ENCODE results near the gene ESYT2. TPM values are rescaled to one million over a fixed set of nuclear protein-coding genes. Genes with fewer than 3 reads are reported as not detected.

Gene ESYT2
- total RNA-seq, 1 donor from 2014 or later, result 87.8 TPM

GRCh38 chr7:158729646-158730382 lies 99.5 kb downstream of the ESYT2 start:
- intact Hi-C loops (cut with micrococcal nuclease), result no loop called here

GRCh38 chr7:158728911-158729645 lies 100.2 kb downstream of the ESYT2 start:
- intact Hi-C loops (cut with micrococcal nuclease), result no loop called here

DNA sequence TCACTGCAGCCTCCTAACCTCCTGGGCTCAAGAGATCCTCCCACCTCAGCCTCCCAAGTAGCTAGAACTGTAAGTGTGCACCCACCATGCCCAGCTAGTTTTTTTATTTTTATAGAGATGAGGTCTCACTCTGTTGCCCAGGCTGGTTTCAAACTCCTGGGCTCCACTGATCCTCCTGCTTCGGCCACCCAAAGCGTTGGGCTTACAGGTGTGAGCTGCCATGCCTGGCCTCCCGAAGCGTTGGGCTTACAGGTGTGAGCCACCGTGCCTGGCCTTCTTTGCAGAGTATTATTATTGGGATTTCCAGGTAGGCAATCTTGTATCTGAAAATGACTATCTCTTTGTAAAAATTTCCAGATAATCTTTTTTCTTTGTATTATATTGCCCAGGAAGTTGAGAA lies 101.6 kb downstream of the ESYT2 start:
- intact Hi-C loops (cut with micrococcal nuclease), result no loop called here

DNA sequence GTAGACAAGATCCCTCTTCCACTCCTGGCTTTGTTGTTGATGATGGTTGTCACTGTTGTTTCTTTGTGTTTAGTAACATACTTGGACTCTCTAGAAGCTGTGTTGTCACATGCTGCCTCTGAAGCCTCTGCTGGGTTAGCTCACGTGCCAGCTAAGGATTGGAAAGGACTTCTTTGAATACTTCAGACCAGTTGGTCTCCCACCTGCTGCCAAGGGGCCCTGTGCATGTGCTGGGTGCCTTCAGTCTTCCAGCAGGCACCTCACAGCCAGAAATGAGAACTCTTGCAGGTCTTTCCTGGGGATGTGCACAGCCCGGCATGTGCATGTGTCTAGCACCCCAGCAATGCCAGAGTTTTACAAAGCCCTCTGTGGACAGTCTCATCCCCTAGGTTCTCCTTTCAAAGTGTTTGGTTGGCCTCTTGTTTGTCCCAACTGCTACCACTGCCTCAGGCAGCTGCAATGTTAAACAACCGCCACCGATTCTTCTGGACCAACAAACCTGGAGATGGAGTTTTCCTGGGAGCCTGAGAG lies 103.0 kb downstream of the ESYT2 start:
- intact Hi-C loops (cut with micrococcal nuclease), result no loop called here

DNA sequence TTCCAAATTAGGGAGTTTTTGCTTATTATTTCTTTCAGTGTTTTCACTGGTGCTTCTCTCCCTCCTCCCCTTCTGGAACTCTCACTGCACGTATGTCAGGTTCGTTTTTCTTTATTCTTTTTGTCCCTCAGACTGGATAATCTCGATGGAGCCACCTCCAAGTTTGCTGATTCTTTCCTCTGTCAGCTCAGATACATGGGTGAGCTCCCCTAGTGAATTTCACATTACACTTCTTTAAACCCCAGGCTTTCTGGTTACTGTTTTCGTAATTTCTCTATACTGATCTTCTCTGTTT lies 103.9 kb downstream of the ESYT2 start:
- intact Hi-C loops (cut with micrococcal nuclease), result no loop called here

DNA sequence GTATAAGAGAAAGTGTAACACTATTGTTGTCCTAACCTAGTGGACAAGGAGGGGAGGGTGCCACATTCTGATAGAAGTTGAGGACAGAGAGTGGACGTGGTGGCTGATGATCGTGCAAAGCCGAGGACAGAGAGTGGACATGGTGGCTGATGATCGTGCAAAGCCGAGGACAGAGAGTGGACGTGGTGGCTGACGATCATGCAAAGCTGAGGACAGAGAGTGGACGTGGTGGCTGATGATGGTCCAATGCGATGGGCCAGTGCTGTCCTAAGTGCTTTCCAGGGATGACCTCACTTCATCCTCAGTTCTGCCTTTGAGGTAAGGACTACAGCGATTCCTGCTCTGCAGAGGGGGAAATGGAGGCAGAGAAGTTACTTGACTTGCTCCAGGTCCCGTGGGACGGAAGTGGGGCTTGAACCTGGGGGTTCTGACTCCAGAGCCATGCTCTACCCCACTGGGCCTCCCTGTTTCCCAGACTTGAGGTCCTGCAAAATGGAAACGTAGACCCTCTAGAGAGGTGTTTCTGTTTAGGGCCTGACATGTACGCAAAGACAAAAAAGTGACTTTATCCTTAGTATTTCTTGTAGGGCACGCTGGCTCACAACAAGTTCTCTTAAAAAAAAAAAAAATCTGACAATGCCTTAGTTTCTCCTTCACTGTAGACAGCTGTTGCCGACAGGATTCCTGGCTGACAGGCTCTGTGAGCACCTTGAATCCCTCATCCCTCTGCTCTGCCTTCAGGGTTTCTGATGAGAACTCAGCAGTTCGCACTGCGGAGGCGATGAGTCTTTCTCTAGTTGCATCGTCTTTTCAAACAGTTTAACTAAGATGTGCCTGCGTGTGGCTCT lies 104.4 kb downstream of the ESYT2 start:
- intact Hi-C loops (cut with micrococcal nuclease), result no loop called here

- intact Hi-C loops (cut with micrococcal nuclease), result no loop called here
Measured at GRCh38 chr7:158723714-158724385, 105.5 kb downstream of the ESYT2 start.

- intact Hi-C loops (cut with micrococcal nuclease), result no loop called here
Measured at GRCh38 chr7:158723266-158723665, 106.0 kb downstream of the ESYT2 start.

DNA sequence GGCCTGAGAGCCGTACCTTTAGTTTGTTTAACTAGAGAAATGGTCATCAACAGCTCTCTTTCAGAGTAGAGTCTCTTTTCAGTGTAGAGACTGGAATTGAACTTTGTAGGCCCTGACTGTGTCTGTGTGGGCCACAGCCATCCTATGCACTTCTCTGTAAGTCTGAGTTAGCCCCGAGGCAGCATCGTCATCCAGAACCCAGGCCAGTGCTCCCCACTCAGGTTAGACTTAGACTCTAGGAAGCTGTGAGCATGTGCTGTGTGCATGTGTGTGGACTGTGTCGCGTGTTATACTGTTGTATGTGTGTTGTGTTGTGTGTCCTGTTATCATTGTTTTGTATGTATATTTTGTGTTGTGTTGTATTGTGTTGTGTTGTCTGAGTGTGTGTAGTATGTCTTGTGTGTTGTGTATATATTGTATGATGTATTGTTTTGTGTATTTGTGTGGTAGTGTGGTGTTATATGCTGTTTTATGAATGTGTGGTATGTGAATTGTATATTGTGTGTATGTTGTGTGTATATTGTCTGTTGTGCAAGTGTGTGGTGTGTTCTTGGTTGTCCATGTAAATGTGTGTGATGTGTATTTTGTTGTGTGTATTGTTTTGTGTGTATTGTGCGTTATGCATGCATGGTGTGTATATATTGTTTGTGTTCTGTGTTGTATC lies 106.6 kb downstream of the ESYT2 start:
- intact Hi-C loops (cut with micrococcal nuclease), result no loop called here

- intact Hi-C loops (cut with micrococcal nuclease), result no loop called here
Measured at GRCh38 chr7:158720112-158720511, 109.2 kb downstream of the ESYT2 start.

- intact Hi-C loops (cut with micrococcal nuclease), result no loop called here
Measured at GRCh38 chr7:158716802-158717201, 112.5 kb downstream of the ESYT2 start.

DNA sequence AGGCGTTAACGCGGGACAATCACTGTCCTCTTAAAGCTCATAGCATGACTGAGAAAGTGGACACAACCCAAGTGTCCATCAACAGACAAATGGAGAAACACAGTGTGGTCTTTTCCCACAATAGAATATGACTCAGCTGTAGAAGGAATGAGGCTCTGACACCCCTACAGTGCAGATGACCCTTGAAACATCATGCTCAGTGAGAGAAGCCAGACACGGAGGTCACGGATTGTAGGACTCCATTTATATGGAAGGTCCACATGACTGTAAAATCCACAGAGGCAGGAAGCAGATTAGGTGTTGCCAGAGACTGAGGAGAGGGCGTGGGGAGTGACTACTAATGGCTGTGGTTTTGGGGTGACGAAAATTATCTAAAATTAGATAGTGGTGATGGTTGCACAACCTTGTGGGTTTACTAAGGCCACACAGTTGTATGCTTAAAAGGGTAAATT lies 118.6 kb downstream of the ESYT2 start:
- intact Hi-C loops (cut with micrococcal nuclease), result no loop called here

GRCh38 chr7:158707610-158708009 lies 121.7 kb downstream of the ESYT2 start:
- intact Hi-C loops (cut with micrococcal nuclease), result no loop called here

DNA sequence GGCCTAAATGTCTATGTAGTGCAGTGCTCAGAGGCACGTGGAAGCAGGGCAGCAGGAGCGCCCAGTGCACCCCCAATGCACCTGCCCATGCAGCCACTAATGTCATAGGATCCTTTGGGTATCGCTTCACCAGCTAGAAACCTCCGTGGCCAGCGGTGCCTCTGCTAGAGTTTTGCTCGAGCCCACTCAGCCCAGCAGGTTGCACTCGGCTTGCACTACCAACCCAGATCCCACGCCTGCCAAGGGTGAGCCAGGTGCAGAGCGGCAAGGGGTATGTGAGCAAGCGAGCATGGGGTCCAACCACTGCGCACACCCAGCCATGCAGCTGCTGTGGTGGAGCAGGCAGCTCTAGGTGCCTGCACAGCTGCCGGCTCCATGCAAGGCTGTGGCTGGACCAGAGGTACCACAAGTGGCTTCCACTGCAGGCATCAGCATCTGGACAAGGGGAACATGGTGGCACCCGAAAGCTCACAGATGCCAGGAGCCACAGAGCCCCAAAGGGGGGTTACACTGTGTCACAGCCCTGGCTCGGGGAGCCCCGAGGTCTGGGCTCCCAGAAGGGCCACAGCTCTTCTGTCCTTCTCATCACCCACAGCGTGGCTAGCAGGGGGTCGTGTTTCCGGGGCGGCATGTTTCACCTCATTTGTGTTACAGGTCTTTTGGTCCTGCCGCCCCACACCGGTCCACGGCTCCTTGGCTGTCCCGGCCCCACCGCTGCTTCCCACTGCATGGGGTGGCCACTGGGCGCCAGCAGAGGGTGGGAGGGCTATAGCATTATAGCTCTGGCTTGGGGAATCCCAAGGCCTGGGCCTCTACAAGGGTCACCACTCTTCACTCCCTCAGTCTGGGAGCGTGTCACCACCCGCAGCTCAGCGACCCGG lies 122.4 kb downstream of the ESYT2 start:
- intact Hi-C loops (cut with micrococcal nuclease), result no loop called here

GRCh38 chr7:158706273-158706704 lies 123.0 kb downstream of the ESYT2 start:
- intact Hi-C loops (cut with micrococcal nuclease), result no loop called here

- intact Hi-C loops (cut with micrococcal nuclease), result loop anchor here (2.0 kb wide), 3 partner anchors 113 to 271 kb away; no protein-coding TSS in a partner anchor
Measured at GRCh38 chr7:158705234-158705850, 124.0 kb downstream of the ESYT2 start.

DNA sequence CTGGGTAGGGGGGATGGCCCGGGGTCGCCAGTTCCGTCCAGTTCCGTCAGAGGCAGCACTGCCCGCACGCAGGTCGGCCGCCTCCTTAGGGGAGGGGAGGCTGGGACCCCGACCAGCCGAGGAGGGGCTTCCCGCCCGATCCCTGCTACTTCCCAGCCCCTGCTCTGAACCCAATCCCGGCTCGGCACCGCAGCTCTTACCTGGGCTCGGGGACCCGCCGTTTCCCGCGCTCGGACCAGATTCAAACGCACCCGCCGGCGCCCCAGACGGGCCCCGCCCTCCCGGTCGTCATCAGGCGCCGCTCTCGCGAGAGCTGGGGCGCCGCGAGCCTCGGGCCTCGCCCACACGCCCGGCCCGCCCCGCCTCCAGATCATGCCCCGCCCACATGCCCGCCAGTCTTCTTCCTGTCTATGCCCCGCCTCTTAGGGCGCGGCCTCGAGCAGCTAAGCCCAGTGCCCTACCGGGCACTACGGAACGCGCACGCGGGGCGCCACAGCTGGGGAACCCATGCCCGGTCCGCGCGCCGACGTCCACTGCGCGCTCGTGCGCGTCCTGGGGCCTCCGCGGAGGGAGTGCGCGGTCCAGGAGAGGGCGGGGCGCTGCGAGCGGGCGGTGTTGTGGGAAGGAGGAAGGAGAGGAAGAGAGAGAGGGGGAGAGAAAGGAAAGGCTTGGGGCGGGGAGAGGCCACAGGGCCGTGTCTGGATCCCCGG lies 124.6 kb downstream of the ESYT2 start, which contains the start of gene NCAPG2:
NCAPG2 (minus strand) TSS at position 281 of the 710 bp plus-strand sequence. CDS start 2,905 bp downstream, outside the sequence.
- intact Hi-C loops (cut with micrococcal nuclease), result loop anchor here (1.0 to 5.0 kb wide), 7 partner anchors 47 to 272 kb away; partner anchors contain the start of genes DYNC2I1 and ESYT2
